ENCODE data around the gene ANOS1.
"Not testable (repeated sequence)": the region's sequence is repeated elsewhere in the genome, so short reads cannot be mapped to it uniquely, and the experiment has no call there.

Gene ANOS1

GRCh38 chrX:8731559-8732395 is at the start of gene ANOS1:
Gene ANOS1 (minus strand): TSS chrX:8732137. CDS start chrX:8732036, 101 bp downstream.
- ChIA-PET CTCF (no interaction called here), POLR2A (no interaction called here)
- no peak for DNase-seq (ENCODE audit: extremely low spot score)
- no peak for TF ChIP-seq CTCF (IDR thresholded peaks at IDR 0.05; ENCODE audit: control extremely low read depth, extremely low read depth, low read depth, missing control alignments)

GRCh38 chrX:8773117-8773516 is 41.2 kb upstream of the ANOS1 start:
- CTCF ChIA-PET, result no interaction called here
- DNase-seq (ENCODE audit: extremely low spot score), result no peak
- no peak for TF ChIP-seq CTCF (IDR thresholded peaks at IDR 0.05; ENCODE audit: control extremely low read depth, extremely low read depth, low read depth, missing control alignments)
- POLR2A ChIA-PET, result no interaction called here

GRCh38 chrX:8760021-8760420 is 28.1 kb upstream of the ANOS1 start:
- no peak for DNase-seq (ENCODE audit: extremely low spot score)
- POLR2A ChIA-PET, result no interaction called here
- TF ChIP-seq CTCF (IDR thresholded peaks at IDR 0.05; ENCODE audit: control extremely low read depth, extremely low read depth, low read depth, missing control alignments), result no peak
- CTCF ChIA-PET, result no interaction called here

- POLR2A ChIA-PET; DNase-seq (ENCODE audit: extremely low spot score); CTCF ChIA-PET: not testable (repeated sequence)
Observed at GRCh38 chrX:8758706-8759105, 26.8 kb upstream of the ANOS1 start.

GRCh38 chrX:8757609-8758389 is 25.9 kb upstream of the ANOS1 start:
- DNase-seq (ENCODE audit: extremely low spot score); POLR2A ChIA-PET; CTCF ChIA-PET: not testable (repeated sequence)

- CTCF ChIA-PET, result no interaction called here
- no peak for DNase-seq (ENCODE audit: extremely low spot score)
- POLR2A ChIA-PET, result no interaction called here
- TF ChIP-seq CTCF (IDR thresholded peaks at IDR 0.05; ENCODE audit: control extremely low read depth, extremely low read depth, low read depth, missing control alignments), result no peak
Observed at GRCh38 chrX:8755813-8756212, 23.9 kb upstream of the ANOS1 start.

- no peak for TF ChIP-seq CTCF (IDR thresholded peaks at IDR 0.05; ENCODE audit: control extremely low read depth, extremely low read depth, low read depth, missing control alignments)
- ChIA-PET POLR2A (no interaction called here), CTCF (no interaction called here)
- no peak for DNase-seq (ENCODE audit: extremely low spot score)
Observed at GRCh38 chrX:8755116-8755515, 23.2 kb upstream of the ANOS1 start.

Measured in GM10248 (cell line).